ENCODE measurements around the gene CRYBA4. TPM values are rescaled to one million over a fixed set of nuclear protein-coding genes. Genes with fewer than 3 reads are reported as not detected.

CRYBA4 gene
- total RNA-seq, 1 experiment from 2014 or later: not detected

GRCh38 chr22:26634189-26634588 is 12.4 kb downstream of the CRYBA4 start:
- no peak overlapping the region for H2AFZ ChIP-seq
- H4K20me1 ChIP-seq (ENCODE audit: insufficient read depth): no peaks in the 10 kb centered on the region
- H3F3A ChIP-seq (ENCODE audit: insufficient read depth, low read depth): no peaks in the 10 kb centered on the region
- H3K4me1 ChIP-seq (replicated peaks; ENCODE audit: insufficient read depth): no peaks in the 10 kb centered on the region
- intact Hi-C loops (cut with micrococcal nuclease; ENCODE audit: unreplicated experiment): no loop called here
- H3K79me2 ChIP-seq (ENCODE audit: low read depth): no peaks in the 10 kb centered on the region
- ChIA-PET POLR2A (ENCODE audit: unreplicated experiment) (no interaction called here), CTCF (no interaction called here)
- TF ChIP-seq EZH2 (IDR thresholded peaks at IDR 0.05; ENCODE audit: low read depth): no peak
- no peak for TF ChIP-seq CTCF (conservative IDR thresholded peaks at IDR 0.05)
- BruUV-seq (replicated peaks): no TSS peak
- H3K4me2 ChIP-seq: no peak overlapping the region
- DNase-seq: no peak
- H3K36me3 ChIP-seq (ENCODE audit: low read depth): no peaks in the 10 kb centered on the region
- H3K9me2 ChIP-seq (ENCODE audit: insufficient read depth): 0 out of 2 replicates have a peak, but pooled peaks cover 4% of the 10 kb centered on the region
- H3K4me3 ChIP-seq: no peak overlapping the region
- H3K9me3 ChIP-seq (ENCODE audit: insufficient read depth, low read depth): no peaks in the 10 kb centered on the region
- H3K27me3 ChIP-seq (ENCODE audit: insufficient read depth, low read depth): peaks cover 49% of the 10 kb centered on the region
- H3K27ac ChIP-seq: no peak overlapping the region

GRCh38 chr22:26635117-26635516 is 13.4 kb downstream of the CRYBA4 start:
- no peaks in the 10 kb centered on the region for H3F3A ChIP-seq (ENCODE audit: insufficient read depth, low read depth)
- no peaks in the 10 kb centered on the region for H4K20me1 ChIP-seq (ENCODE audit: insufficient read depth)
- no peaks in the 10 kb centered on the region for H3K79me2 ChIP-seq (ENCODE audit: low read depth)
- no peak overlapping the region for H3K27ac ChIP-seq
- no peak overlapping the region for H2AFZ ChIP-seq
- H3K27me3 ChIP-seq (ENCODE audit: insufficient read depth, low read depth): peaks cover 57% of the 10 kb centered on the region
- no peak for TF ChIP-seq EZH2 (IDR thresholded peaks at IDR 0.05; ENCODE audit: low read depth)
- no peak for TF ChIP-seq CTCF (conservative IDR thresholded peaks at IDR 0.05)
- no peak overlapping the region for H3K4me2 ChIP-seq
- intact Hi-C loops (cut with micrococcal nuclease; ENCODE audit: unreplicated experiment): no loop called here
- BruUV-seq (replicated peaks): no TSS peak
- H3K4me1 ChIP-seq (replicated peaks; ENCODE audit: insufficient read depth): no peaks in the 10 kb centered on the region
- H3K4me3 ChIP-seq: no peak overlapping the region
- POLR2A ChIA-PET (ENCODE audit: unreplicated experiment): no interaction called here
- CTCF ChIA-PET: no interaction called here
- 0 out of 2 replicates have a peak, but pooled peaks cover 4% of the 10 kb centered on the region for H3K9me2 ChIP-seq (ENCODE audit: insufficient read depth)
- no peaks in the 10 kb centered on the region for H3K36me3 ChIP-seq (ENCODE audit: low read depth)
- H3K9me3 ChIP-seq (ENCODE audit: insufficient read depth, low read depth): no peaks in the 10 kb centered on the region
- no peak for DNase-seq

GRCh38 chr22:26636296-26636695 is 14.5 kb downstream of the CRYBA4 start:
- no peaks in the 10 kb centered on the region for H3F3A ChIP-seq (ENCODE audit: insufficient read depth, low read depth)
- H3K4me3 ChIP-seq: no peak overlapping the region
- TF ChIP-seq CTCF (conservative IDR thresholded peaks at IDR 0.05): no peak
- no peaks in the 10 kb centered on the region for H3K36me3 ChIP-seq (ENCODE audit: low read depth)
- ChIA-PET CTCF (no interaction called here), POLR2A (ENCODE audit: unreplicated experiment) (no interaction called here)
- H4K20me1 ChIP-seq (ENCODE audit: insufficient read depth): no peaks in the 10 kb centered on the region
- no peaks in the 10 kb centered on the region for H3K9me3 ChIP-seq (ENCODE audit: insufficient read depth, low read depth)
- no TSS peak for BruUV-seq (replicated peaks)
- H3K27me3 ChIP-seq (ENCODE audit: insufficient read depth, low read depth): peaks cover 68% of the 10 kb centered on the region
- H3K79me2 ChIP-seq (ENCODE audit: low read depth): no peaks in the 10 kb centered on the region
- H3K27ac ChIP-seq: no peak overlapping the region
- no peak overlapping the region for H2AFZ ChIP-seq
- H3K4me1 ChIP-seq (replicated peaks; ENCODE audit: insufficient read depth): no peaks in the 10 kb centered on the region
- DNase-seq: no peak
- intact Hi-C loops (cut with micrococcal nuclease; ENCODE audit: unreplicated experiment): no loop called here
- no peaks in the 10 kb centered on the region for H3K9me2 ChIP-seq (ENCODE audit: insufficient read depth)
- H3K4me2 ChIP-seq: no peak overlapping the region

Data from PC-9 (cell line).